HG03575 (cell line): ENCODE data around the gene PPIL4.
"Not testable (repeated sequence)": the region's sequence is repeated elsewhere in the genome, so short reads cannot be mapped to it uniquely, and the experiment has no call there.

Source experiments
- ATAC-seq: cut with Tn5 transposase; IDR thresholded peaks from one replicate; pipeline ENCODE4 v1.9.1; 2021; ENCODE audit not compliant: unreplicated experiment, insufficient number of reproducible peaks, low FRiP score; ENCODE audit errors: extremely low read depth

PPIL4 gene

DNA sequence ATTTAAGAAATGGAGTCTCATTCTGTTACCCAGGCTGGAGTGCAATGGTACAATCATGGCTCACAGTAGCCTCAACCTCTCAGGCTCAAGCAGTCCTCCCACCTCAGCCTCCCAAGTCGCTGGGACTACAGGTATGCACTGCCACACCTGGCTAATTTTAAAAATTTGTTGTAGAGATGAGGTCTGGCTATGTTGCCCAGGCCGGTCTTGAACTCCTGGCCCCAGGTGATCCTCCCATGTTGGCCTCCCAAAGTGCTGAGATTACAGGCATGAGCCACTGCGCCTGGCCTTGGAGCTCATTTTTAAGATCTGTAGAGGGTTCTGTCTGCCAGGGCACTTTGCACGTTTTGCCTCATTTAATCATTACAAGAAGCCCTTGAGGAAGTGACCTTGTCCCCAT is 78.6 kb downstream of the PPIL4 start:
- no peak for ATAC-seq

DNA sequence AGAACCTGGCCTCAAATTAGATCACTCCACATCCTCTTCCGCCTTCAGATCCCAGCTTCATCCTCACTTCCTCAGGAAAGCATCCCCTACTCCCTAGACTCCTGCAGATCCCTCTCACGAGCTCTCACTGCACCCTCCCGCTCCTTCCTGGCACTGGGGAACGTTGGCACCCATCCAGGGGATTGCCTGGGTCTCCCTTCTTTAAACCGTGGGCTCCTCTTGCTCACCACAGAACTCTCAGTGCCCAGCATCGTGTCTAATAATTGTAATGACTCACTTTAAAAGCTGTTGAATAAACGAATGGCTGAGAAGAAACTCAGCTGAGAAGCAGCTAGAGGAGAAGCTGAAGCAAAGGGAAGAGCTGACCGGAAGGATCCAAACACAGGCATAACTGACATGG is 81.4 kb downstream of the PPIL4 start:
- no peak for ATAC-seq

DNA sequence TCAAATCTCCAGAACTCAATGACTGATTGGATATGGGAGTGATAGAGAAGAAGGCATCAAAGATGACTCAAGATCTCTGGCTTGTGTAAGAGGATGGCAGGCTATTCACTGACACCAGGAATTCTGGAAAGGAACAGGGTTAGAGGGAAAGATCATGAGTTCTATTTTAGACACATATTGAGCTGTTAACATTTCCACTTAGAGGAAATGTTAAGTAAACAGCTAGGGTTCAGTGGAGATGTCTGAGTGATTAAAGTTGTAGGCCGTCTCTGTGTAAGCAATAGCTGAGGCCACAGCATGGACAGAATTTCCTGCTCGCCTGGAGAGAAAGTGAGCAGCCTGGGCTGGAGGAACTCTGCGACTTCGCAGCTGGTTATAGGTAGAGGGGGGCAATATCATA is 82.1 kb downstream of the PPIL4 start:
- no peak for ATAC-seq

DNA sequence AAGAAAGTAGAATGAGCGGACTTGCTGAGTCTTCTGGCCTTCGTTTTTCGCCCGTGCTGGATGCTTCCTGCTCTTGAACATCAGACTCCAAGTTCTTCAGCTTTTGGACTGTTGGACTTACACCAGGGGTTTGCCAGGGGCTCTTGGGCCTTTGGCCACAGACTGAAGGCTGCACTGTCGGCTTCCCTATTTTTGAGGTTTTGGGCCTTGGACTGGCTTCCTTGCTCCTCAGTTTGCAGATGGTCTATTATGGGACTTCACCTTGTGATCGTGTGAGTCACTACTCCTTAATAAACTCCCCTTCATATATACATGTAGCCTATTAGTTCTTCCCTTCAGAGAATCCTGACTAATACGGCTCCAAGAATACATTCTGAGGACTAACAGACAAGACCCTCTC is 83.1 kb downstream of the PPIL4 start:
- ATAC-seq: not testable (repeated sequence)

DNA sequence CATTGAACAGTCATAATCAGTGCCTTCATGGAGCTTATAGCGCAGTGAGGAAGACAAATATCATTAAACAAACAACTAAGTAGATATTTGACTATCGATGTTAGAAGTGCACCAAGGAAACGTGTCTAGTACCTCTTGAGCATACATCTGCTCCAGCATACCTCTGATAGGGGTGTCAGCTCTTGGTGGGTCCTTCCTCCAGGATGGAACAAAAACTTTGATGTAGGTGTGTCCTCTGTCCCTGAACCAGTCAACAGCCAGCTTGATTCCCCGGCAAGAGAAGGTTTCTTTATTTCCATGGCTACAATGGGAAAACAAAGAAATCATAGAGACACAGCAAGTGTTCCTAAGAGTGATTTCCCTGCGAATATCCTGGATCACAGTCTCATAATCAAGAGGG is 84.2 kb downstream of the PPIL4 start:
- ATAC-seq: no peak

DNA sequence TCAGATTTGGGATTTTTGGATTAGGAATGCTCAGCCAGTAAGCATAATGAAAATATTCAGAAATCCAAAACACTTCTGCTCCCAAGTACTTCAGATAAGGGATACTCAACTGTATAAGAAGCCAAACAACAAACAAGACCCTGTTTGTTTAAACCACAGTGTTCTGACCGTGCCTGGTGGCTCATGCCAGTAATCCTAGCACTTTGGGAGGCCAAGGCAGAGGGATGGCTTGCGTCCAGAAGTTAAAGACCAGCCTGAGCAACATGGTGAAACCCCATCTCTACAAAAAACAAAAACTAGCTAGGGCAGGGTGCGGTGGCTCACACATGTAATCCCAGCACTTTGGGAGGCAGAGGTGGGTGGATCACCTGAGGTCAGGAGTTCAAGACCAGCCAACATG is 85.6 kb downstream of the PPIL4 start:
- ATAC-seq: not testable (repeated sequence)

DNA sequence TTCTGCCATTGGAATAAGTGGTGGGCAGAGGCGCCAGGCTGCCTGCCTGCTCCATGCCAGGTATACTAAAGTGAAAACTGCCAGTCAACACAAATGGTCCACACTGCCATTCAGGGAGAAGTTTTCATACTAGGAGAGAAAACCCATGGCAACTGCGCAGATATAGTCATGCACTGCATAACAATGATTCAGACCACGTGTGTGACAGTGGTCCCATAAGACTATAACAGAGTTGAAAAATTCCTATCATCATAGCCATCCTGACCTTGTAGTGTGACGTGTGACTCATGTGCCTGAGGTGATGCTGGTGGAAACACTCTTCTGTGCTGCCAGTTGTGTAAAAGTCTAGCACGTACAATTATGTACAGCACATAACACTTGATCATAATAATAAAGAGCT is 86.1 kb downstream of the PPIL4 start:
- no peak for ATAC-seq

DNA sequence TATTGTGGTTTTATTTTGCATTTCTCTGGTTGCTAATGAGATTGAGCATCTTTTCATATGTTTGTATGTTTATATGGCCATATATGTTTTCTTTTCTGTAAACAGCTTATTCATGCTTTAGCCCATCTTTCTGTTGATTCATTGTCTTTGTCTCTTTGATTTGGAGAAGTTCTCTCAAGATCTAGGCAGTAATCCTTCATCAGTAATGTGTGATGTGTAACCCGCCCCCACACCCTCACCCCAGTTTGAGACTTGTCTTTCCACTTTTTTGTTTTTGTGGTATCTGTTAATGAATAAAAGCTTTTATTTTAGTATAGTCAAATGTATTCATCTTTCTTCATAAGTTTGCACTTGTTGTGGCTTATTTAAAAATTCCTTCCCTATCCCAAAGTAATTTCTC is 87.0 kb downstream of the PPIL4 start:
- ATAC-seq: no peak

DNA sequence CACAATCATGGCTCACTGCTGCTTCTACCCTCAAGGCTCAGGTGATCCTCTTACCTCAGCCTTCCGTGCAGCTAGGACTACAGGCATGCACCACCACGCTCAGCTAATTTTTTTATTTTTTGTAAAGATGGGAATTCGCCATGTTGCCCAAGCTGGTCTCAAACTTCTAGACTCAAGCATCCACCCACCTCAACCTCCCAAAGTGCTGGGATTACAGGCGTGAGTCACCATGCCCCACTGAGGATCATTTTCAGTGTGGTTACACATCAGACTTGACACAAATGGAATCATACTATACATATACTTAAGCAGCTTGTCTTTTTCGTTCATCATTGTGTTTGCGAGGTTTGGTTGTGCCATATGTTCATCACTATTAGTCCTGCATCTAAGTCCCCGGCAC is 87.6 kb downstream of the PPIL4 start:
- no peak for ATAC-seq

DNA sequence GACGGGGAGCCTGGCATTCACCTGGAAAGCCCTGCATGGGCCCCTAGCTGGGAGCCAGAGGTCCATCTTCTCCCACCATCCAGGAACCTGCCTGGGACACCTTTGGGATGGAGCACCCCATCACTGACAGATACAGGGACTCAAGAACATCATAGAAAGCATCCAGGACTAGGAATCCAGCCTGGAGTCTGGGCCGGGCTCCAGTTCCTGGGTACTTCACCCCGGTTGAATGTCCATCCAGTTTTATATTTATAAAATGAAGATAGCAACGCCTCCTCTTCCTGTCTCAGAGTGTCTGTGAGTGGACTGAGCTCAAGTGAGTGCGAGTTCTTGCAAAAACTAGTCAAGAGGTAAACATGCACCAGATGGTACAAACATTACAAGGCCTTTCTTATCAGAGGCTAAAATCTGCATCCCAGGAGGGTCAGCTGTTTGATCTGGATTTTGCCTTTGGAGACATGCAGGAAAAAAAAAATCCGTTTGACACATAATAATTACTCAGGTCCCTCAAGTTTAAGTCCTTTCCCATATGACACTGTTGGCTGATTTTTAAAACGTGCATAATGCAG is 88.4 kb downstream of the PPIL4 start:
- ATAC-seq: no peak

DNA sequence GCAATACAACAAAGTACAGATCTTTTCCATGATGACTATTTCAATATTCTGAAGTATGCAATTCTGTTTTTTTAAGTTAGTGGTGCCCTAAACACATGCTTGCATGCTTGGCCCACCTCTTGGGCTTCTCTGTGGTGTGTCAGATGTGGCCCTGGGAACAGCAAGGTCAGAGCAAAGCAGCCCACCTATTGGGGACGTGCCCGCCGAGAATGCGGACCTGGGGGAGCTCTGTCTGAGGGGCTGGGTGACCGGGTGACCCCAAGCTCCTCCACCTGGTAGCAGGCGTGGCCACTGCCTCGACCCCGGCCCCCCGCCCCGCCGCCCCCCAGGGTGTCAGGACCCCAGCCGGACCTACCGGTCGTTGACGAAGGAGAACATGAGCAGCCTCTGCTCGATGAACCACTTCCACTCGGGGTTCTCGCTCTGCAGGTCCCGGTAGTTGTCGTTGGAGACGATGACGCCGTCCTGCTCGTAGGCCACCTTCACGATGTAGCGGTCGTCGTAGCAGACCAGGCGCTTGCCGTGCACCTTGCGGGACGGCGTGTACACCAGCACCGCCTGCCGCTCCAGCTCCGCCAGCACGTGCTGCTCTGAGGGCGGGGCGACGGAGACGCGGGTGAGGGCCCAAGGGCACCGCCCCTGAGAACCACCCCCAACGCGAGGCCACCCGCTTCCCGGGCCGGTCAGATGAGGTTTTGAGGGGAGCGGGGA is 89.4 kb downstream of the PPIL4 start:
- no peak for ATAC-seq

DNA sequence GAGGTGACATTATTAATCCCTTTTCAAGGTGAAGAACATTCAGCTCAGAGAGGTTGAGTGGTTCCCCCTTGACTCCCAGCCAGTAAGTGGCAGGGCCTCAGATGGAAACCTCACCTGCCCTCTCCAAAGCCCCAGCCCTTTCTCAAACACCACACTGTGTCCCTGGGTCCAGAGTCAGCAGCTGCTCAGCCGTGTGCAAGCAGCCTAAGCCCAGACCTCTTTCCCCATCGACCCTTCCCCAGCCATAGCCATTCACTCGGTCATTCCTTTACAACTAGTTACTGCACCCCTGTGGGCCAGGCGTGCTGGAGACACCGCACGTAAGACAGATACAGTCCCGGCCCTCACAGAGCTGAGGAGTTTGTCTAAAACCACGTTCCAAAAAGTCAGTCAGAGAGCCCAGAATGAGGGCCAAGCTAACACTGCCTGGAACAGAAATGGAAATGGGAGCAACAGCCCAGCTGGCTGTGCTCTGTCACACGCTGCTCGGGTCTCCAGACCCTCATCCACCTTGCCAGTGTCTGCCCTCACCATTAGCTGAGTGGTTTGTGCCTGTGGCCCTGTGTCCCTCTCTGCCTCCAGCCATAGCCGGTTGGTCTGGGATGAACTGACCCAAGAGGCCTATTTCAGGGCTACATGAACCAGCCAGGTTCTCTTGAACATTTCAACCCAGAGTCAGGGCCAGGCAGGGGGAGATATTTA is 90.7 kb downstream of the PPIL4 start:
- ATAC-seq: no peak
